Hepatocyte (in vitro differentiated cells): ENCODE data around the gene DBX2.
"Not testable (repeated sequence)": the region's sequence is repeated elsewhere in the genome, so short reads cannot be mapped to it uniquely, and the experiment has no call there.

Experiments used
- EZH2 ChIP-seq: fragments of 200-600 bp; sonication (generic); IDR thresholded peaks from 2 replicates; pipeline ENCODE4 v1.6.1; 2016; ENCODE audit warnings: antibody characterized with exemption, mild to moderate bottlenecking, borderline replicate concordance
- TF ChIP-seq, protein P1 (sequence below): fragments of 200-600 bp; sonication (generic); IDR thresholded peaks from 2 replicates; pipeline ENCODE4 v1.5.1; 2016; ENCODE audit warnings: antibody characterized with exemption, mild to moderate bottlenecking; ENCODE audit not compliant: poor library complexity

DNA sequence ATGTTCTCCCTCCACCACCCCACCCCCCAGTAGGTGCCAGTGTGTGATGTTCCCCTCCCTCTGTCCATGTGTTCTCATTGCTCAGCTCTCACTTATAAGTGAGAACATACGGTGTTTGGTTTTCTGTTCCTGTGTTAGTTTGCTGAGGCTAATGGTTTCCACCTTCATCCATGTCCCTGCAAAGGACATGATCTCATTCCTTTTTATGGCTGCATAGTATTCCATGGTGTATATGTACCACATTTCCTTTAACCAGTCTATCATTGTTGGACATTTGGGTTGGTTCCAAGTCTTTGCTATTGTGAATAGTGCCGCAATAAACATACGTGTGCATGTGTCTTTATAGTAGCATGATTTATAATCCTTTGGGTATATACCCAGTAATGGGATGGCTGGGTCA, 33.3 kb upstream of the DBX2 start:
- TF ChIP-seq, protein P1, sequence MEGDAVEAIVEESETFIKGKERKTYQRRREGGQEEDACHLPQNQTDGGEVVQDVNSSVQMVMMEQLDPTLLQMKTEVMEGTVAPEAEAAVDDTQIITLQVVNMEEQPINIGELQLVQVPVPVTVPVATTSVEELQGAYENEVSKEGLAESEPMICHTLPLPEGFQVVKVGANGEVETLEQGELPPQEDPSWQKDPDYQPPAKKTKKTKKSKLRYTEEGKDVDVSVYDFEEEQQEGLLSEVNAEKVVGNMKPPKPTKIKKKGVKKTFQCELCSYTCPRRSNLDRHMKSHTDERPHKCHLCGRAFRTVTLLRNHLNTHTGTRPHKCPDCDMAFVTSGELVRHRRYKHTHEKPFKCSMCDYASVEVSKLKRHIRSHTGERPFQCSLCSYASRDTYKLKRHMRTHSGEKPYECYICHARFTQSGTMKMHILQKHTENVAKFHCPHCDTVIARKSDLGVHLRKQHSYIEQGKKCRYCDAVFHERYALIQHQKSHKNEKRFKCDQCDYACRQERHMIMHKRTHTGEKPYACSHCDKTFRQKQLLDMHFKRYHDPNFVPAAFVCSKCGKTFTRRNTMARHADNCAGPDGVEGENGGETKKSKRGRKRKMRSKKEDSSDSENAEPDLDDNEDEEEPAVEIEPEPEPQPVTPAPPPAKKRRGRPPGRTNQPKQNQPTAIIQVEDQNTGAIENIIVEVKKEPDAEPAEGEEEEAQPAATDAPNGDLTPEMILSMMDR: not testable (repeated sequence)
- TF ChIP-seq EZH2: not testable (repeated sequence)
